ENCODE results near the gene ARFGEF3. TPM values are rescaled to one million over a fixed set of nuclear protein-coding genes. Genes with fewer than 3 reads are reported as not detected.

Gene ARFGEF3
- total RNA-seq, 1 donor from 2014 or later = 24.0 TPM

DNA sequence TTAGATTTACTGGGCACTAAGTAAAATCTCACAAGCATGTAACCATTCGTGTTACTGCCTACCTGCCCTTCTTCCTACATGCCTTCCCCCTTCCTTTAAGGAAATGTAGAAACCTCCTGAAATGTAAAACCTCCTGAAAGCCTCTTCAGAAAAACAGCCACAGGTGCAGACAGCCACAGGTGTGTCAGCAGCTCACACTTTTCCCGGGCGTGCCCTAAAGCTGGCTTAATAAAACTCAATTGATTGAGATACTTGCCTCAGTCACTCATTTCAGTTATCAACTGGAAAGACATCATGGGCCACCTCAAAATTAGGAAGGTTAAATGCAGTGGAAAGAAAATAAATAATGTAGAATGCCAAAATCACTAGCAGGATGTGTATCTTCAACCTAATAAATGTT is 79.6 kb downstream of the ARFGEF3 start:
- DNase-seq (ENCODE audit: extremely low spot score, unreplicated experiment) = no peak
- no peaks in the 10 kb centered on the region for H3K9me3 Mint-ChIP-seq
- no peak overlapping the region for H3K4me3 Mint-ChIP-seq
- H3K27me3 Mint-ChIP-seq = no peaks in the 10 kb centered on the region
- H3K4me1 Mint-ChIP-seq (ENCODE audit: unreplicated experiment) = peaks cover 3% of the 10 kb centered on the region
- no peaks in the 10 kb centered on the region for H3K36me3 Mint-ChIP-seq
- TF ChIP-seq, protein P1, sequence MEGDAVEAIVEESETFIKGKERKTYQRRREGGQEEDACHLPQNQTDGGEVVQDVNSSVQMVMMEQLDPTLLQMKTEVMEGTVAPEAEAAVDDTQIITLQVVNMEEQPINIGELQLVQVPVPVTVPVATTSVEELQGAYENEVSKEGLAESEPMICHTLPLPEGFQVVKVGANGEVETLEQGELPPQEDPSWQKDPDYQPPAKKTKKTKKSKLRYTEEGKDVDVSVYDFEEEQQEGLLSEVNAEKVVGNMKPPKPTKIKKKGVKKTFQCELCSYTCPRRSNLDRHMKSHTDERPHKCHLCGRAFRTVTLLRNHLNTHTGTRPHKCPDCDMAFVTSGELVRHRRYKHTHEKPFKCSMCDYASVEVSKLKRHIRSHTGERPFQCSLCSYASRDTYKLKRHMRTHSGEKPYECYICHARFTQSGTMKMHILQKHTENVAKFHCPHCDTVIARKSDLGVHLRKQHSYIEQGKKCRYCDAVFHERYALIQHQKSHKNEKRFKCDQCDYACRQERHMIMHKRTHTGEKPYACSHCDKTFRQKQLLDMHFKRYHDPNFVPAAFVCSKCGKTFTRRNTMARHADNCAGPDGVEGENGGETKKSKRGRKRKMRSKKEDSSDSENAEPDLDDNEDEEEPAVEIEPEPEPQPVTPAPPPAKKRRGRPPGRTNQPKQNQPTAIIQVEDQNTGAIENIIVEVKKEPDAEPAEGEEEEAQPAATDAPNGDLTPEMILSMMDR (conservative IDR thresholded peaks at IDR 0.05) = no peak
- H3K27ac Mint-ChIP-seq = no peak overlapping the region

DNA sequence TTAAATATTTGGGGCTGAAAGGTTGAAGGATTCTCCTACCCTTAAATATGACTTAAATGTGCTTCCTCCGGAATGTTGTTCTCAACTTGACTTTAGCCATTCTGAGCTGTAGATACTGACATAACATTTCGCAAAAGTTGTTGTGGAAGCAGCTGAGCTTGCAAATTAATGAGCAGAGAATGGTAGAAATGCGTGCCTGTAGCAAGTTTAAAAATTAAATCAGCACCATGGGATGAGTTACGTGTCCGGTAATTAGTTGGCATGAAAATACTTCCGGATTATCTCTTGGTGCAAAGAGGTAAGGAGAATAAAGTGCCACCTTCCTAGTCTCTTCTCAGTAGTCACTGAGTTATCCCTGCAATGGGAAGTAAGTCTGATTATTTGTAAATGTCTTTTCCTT is 80.2 kb downstream of the ARFGEF3 start:
- H3K4me3 Mint-ChIP-seq = no peak overlapping the region
- no peaks in the 10 kb centered on the region for H3K36me3 Mint-ChIP-seq
- TF ChIP-seq, protein P1 (conservative IDR thresholded peaks at IDR 0.05) = no peak
- H3K27me3 Mint-ChIP-seq = no peaks in the 10 kb centered on the region
- no peak overlapping the region for H3K27ac Mint-ChIP-seq
- no peak for DNase-seq (ENCODE audit: extremely low spot score, unreplicated experiment)
- H3K4me1 Mint-ChIP-seq (ENCODE audit: unreplicated experiment) = peaks cover 3% of the 10 kb centered on the region
- no peaks in the 10 kb centered on the region for H3K9me3 Mint-ChIP-seq

DNA sequence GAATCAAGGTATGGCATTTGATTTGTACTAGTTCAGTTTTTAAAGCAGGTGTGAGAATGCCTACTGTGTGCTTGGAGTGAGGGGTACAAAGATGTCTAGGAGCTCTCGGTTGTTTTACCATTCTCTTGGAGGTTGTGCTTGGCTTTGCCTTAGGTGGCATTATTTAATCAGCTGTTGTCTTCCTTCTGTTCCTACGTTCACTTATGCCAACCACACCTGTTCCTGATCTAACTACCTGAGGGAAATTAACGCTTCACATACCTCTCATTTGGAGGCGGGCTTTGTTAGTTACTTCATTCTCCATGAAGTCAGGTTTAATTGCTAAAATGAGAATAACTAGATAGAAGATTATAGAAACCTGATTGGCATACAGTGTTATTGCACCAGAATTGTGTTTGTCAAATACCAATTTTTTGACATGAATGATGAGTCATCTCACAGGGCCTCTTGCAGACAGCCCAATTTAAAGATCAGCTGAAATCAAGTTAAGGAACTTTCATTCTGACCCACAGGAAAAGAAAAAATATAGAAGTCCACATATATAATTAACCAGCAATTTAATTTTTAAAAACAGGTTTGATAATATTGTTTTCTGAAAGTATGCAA is 81.4 kb downstream of the ARFGEF3 start:
- no peak overlapping the region for H3K4me3 Mint-ChIP-seq
- H3K27ac Mint-ChIP-seq = no peak overlapping the region
- H3K9me3 Mint-ChIP-seq = no peaks in the 10 kb centered on the region

GRCh38 chr6:138245751-138246150 is 84.0 kb downstream of the ARFGEF3 start:
- TF ChIP-seq, protein P1 (conservative IDR thresholded peaks at IDR 0.05) = no peak
- peaks cover 5% of the 10 kb centered on the region for H3K4me1 Mint-ChIP-seq (ENCODE audit: unreplicated experiment)

More for the DNA sequence above, 81.4 kb downstream of the ARFGEF3 start:
- TF ChIP-seq, protein P1 (conservative IDR thresholded peaks at IDR 0.05) = no peak
- Mint-ChIP-seq H3K27me3 (no peaks in the 10 kb centered on the region), H3K36me3 (no peaks in the 10 kb centered on the region), H3K4me1 (ENCODE audit: unreplicated experiment) (peaks cover 3% of the 10 kb centered on the region)
- DNase-seq (ENCODE audit: extremely low spot score, unreplicated experiment) = no peak

GRCh38 chr6:138246650-138247440 is 85.1 kb downstream of the ARFGEF3 start:
- no peak overlapping the region for H3K27ac Mint-ChIP-seq
- TF ChIP-seq, protein P1 (conservative IDR thresholded peaks at IDR 0.05) = no peak
- H3K36me3 Mint-ChIP-seq = peaks cover 8% of the 10 kb centered on the region
- no peaks in the 10 kb centered on the region for H3K27me3 Mint-ChIP-seq
- no peak overlapping the region for H3K4me3 Mint-ChIP-seq
- peaks cover 10% of the 10 kb centered on the region for H3K4me1 Mint-ChIP-seq (ENCODE audit: unreplicated experiment)
- no peak for DNase-seq (ENCODE audit: extremely low spot score, unreplicated experiment)
- no peaks in the 10 kb centered on the region for H3K9me3 Mint-ChIP-seq

More at GRCh38 chr6:138245751-138246150, 84.0 kb downstream of the ARFGEF3 start:
- no peak for DNase-seq (ENCODE audit: extremely low spot score, unreplicated experiment)
- no peak overlapping the region for H3K4me3 Mint-ChIP-seq
- no peaks in the 10 kb centered on the region for H3K9me3 Mint-ChIP-seq
- no peaks in the 10 kb centered on the region for H3K27me3 Mint-ChIP-seq
- peaks cover 4% of the 10 kb centered on the region for H3K36me3 Mint-ChIP-seq
- H3K27ac Mint-ChIP-seq = no peak overlapping the region

Data from type B pancreatic cell (in vitro differentiated cells).